GM19467 (cell line): ENCODE measurements around the gene NRG4.
"Not testable (repeated sequence)": the region's sequence is repeated elsewhere in the genome, so short reads cannot be mapped to it uniquely, and the experiment has no call there.

Experiments
- ATAC-seq: cut with Tn5 transposase; IDR thresholded peaks from one replicate; pipeline ENCODE4 v1.9.1; 2021; ENCODE audit warnings: mild to moderate bottlenecking, moderate library complexity; ENCODE audit not compliant: unreplicated experiment

The NRG4 gene

GRCh38 chr15:75995611-75996010, 16.6 kb downstream of the NRG4 start:
- ATAC-seq = no peak

GRCh38 chr15:75994220-75994619, 18.0 kb downstream of the NRG4 start:
- no peak for ATAC-seq

GRCh38 chr15:75992897-75993296, 19.3 kb downstream of the NRG4 start:
- ATAC-seq = no peak

GRCh38 chr15:75989875-75990274, 22.3 kb downstream of the NRG4 start:
- no peak for ATAC-seq

- ATAC-seq = no peak
These were observed 23.2 kb downstream of the NRG4 start for GRCh38 chr15:75989045-75989444.

- no peak for ATAC-seq
These were observed 26.3 kb downstream of the NRG4 start for GRCh38 chr15:75985971-75986370.

GRCh38 chr15:75984706-75985105, 27.5 kb downstream of the NRG4 start:
- not testable (repeated sequence) for ATAC-seq

GRCh38 chr15:75982468-75982867, 29.8 kb downstream of the NRG4 start:
- ATAC-seq = no peak

GRCh38 chr15:75981149-75981815, 30.9 kb downstream of the NRG4 start:
- no peak for ATAC-seq

GRCh38 chr15:75976766-75977165, 35.5 kb downstream of the NRG4 start:
- not testable (repeated sequence) for ATAC-seq

GRCh38 chr15:75966073-75966472, 46.2 kb downstream of the NRG4 start:
- no peak for ATAC-seq

- ATAC-seq = no peak
These were observed 50.9 kb downstream of the NRG4 start for GRCh38 chr15:75961331-75961730.

- no peak for ATAC-seq
These were observed 56.5 kb downstream of the NRG4 start for GRCh38 chr15:75955720-75956119.

- no peak for ATAC-seq
These were observed 59.7 kb downstream of the NRG4 start for GRCh38 chr15:75952525-75952924.

GRCh38 chr15:75948761-75949296, 63.4 kb downstream of the NRG4 start:
- no peak for ATAC-seq

- no peak for ATAC-seq
These were observed 65.1 kb downstream of the NRG4 start for GRCh38 chr15:75947092-75947491.

GRCh38 chr15:75945953-75946352, 66.3 kb downstream of the NRG4 start:
- no peak for ATAC-seq

- ATAC-seq = no peak
These were observed 68.5 kb downstream of the NRG4 start for GRCh38 chr15:75943713-75944215.

- ATAC-seq = no peak
These were observed 69.0 kb downstream of the NRG4 start for GRCh38 chr15:75943246-75943645.

- no peak for ATAC-seq
These were observed 69.8 kb downstream of the NRG4 start for GRCh38 chr15:75942464-75942863.

- no peak for ATAC-seq
These were observed 81.4 kb downstream of the NRG4 start for GRCh38 chr15:75930866-75931265.

- no peak for ATAC-seq
These were observed 82.2 kb downstream of the NRG4 start for GRCh38 chr15:75929799-75930565.
